ENCODE data around the gene DHRS7C.

The DHRS7C gene

DNA sequence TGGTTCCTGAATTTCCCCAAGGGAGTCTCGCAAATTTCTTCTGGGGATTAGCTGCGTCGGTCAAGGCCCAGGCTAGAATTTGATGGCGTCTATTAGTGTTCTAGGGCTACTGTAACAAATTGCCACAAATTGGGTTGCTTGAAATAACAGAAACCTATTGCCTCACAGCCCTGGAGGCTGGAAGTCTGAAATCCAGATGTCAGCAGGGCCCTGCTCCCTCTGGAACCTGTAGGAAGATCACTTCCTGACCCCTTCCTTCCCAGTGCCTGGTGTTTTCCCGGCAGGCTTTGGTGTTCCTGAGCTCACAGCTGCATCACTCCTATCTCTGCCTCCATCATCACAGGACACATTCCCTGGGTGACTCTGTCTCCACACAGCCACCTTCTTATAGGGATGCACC is 24.4 kb downstream of the DHRS7C start:
- DNase-seq (ENCODE audit: low read depth, low spot score), result no peak
- no peaks in the 10 kb centered on the region for H3K27me3 ChIP-seq (ENCODE audit: insufficient read depth, insufficient read length)
- peaks cover 3% of the 10 kb centered on the region for H3K4me1 ChIP-seq (ENCODE audit: insufficient read depth, insufficient read length)
- TF ChIP-seq YY1 (IDR thresholded peaks at IDR 0.05; ENCODE audit: insufficient read depth, insufficient read length) (no peak), ZNF274 (IDR thresholded peaks at IDR 0.05; ENCODE audit: low read depth, low read length) (no peak), SUZ12 (IDR thresholded peaks at IDR 0.05; ENCODE audit: extremely low read depth, insufficient read depth, insufficient read length) (no peak)
- H3K9ac ChIP-seq (ENCODE audit: insufficient read length, low read depth), result no peak overlapping the region
- no peaks in the 10 kb centered on the region for H3K36me3 ChIP-seq (ENCODE audit: insufficient read depth, insufficient read length, low read length)
- H3K4me3 ChIP-seq (ENCODE audit: insufficient read length, low read depth), result no peak overlapping the region
- no peaks in the 10 kb centered on the region for H3K9me3 ChIP-seq (ENCODE audit: insufficient read depth, low read length)

DNA sequence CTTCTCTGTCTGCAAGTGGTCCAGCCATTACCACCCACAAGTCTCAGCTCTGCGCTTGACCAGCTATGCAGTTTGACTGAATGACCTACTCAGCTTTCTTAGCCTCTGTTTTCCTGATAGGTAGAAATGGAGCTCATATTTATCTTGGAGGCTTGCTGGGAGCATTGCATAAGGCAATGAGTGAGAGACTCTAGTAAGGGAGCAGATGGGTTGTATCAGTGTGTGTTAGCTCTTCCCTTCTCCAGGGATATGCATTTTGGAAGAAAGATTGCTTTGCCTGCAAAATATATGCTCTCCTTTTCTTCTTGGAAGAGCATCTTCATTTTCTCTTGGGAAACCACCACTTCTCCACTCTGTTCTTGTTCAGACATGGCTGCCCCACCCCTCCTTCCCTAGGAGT is 26.1 kb downstream of the DHRS7C start:
- H3K27me3 ChIP-seq (ENCODE audit: insufficient read depth, insufficient read length), result no peaks in the 10 kb centered on the region
- TF ChIP-seq YY1 (IDR thresholded peaks at IDR 0.05; ENCODE audit: insufficient read depth, insufficient read length) (no peak), ZNF274 (IDR thresholded peaks at IDR 0.05; ENCODE audit: low read depth, low read length) (no peak), SUZ12 (IDR thresholded peaks at IDR 0.05; ENCODE audit: extremely low read depth, insufficient read depth, insufficient read length) (no peak)

GRCh38 chr17:9763643-9764042 is 27.7 kb downstream of the DHRS7C start:
- DNase-seq (ENCODE audit: low read depth, low spot score), result no peak
- Histone ChIP-seq H3K27me3 (ENCODE audit: insufficient read depth, insufficient read length) (no peaks in the 10 kb centered on the region), H3K4me3 (ENCODE audit: insufficient read length, low read depth) (no peak overlapping the region), H3K9me3 (ENCODE audit: insufficient read depth, low read length) (no peaks in the 10 kb centered on the region), H3K36me3 (ENCODE audit: insufficient read depth, insufficient read length, low read length) (no peaks in the 10 kb centered on the region), H3K9ac (ENCODE audit: insufficient read length, low read depth) (no peak overlapping the region), H3K4me1 (ENCODE audit: insufficient read depth, insufficient read length) (no peaks in the 10 kb centered on the region)
- TF ChIP-seq SUZ12 (IDR thresholded peaks at IDR 0.05; ENCODE audit: extremely low read depth, insufficient read depth, insufficient read length), result no peak
- no peak for TF ChIP-seq YY1 (IDR thresholded peaks at IDR 0.05; ENCODE audit: insufficient read depth, insufficient read length)
- TF ChIP-seq ZNF274 (IDR thresholded peaks at IDR 0.05; ENCODE audit: low read depth, low read length), result no peak

More for the DNA sequence above, 26.1 kb downstream of the DHRS7C start:
- H3K9me3 ChIP-seq (ENCODE audit: insufficient read depth, low read length), result no peaks in the 10 kb centered on the region
- H3K36me3 ChIP-seq (ENCODE audit: insufficient read depth, insufficient read length, low read length), result no peaks in the 10 kb centered on the region
- H3K9ac ChIP-seq (ENCODE audit: insufficient read length, low read depth), result no peak overlapping the region
- H3K4me3 ChIP-seq (ENCODE audit: insufficient read length, low read depth), result no peak overlapping the region
- H3K4me1 ChIP-seq (ENCODE audit: insufficient read depth, insufficient read length), result no peaks in the 10 kb centered on the region
- no peak for DNase-seq (ENCODE audit: low read depth, low spot score)

DNA sequence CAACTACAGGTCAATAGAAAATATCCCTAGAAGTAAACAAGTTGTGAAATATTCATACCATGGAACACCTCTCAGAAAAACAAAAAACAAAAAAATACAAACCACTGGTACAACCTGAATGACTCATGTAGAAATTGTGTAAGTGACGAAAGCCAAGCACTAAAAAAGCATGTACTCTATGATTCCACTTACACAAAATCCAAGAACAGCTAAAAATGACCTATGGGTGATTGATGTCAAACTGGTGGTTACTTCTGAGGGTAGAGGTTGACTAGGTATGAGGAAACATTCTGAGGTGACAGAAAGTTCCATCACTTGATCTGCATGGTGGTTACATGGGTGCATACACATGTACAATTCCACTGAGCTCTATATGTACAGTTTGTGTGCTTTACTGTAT is 31.1 kb downstream of the DHRS7C start:
- Histone ChIP-seq H3K9ac (ENCODE audit: insufficient read length, low read depth) (no peak overlapping the region), H3K36me3 (ENCODE audit: insufficient read depth, insufficient read length, low read length) (no peaks in the 10 kb centered on the region), H3K9me3 (ENCODE audit: insufficient read depth, low read length) (no peaks in the 10 kb centered on the region), H3K27me3 (ENCODE audit: insufficient read depth, insufficient read length) (no peaks in the 10 kb centered on the region), H3K4me3 (ENCODE audit: insufficient read length, low read depth) (no peak overlapping the region), H3K4me1 (ENCODE audit: insufficient read depth, insufficient read length) (no peaks in the 10 kb centered on the region)
- no peak for DNase-seq (ENCODE audit: low read depth, low spot score)
- TF ChIP-seq ZNF274 (IDR thresholded peaks at IDR 0.05; ENCODE audit: low read depth, low read length) (no peak), SUZ12 (IDR thresholded peaks at IDR 0.05; ENCODE audit: extremely low read depth, insufficient read depth, insufficient read length) (no peak), YY1 (IDR thresholded peaks at IDR 0.05; ENCODE audit: insufficient read depth, insufficient read length) (no peak)

- no peak overlapping the region for H3K4me3 ChIP-seq (ENCODE audit: insufficient read length, low read depth)
- H3K27me3 ChIP-seq (ENCODE audit: insufficient read depth, insufficient read length), result no peaks in the 10 kb centered on the region
- no peaks in the 10 kb centered on the region for H3K9me3 ChIP-seq (ENCODE audit: insufficient read depth, low read length)
- no peak for DNase-seq (ENCODE audit: low read depth, low spot score)
- TF ChIP-seq ZNF274 (IDR thresholded peaks at IDR 0.05; ENCODE audit: low read depth, low read length), result no peak
- TF ChIP-seq YY1 (IDR thresholded peaks at IDR 0.05; ENCODE audit: insufficient read depth, insufficient read length), result no peak
- TF ChIP-seq SUZ12 (IDR thresholded peaks at IDR 0.05; ENCODE audit: extremely low read depth, insufficient read depth, insufficient read length), result no peak
- H3K36me3 ChIP-seq (ENCODE audit: insufficient read depth, insufficient read length, low read length), result no peaks in the 10 kb centered on the region
- H3K4me1 ChIP-seq (ENCODE audit: insufficient read depth, insufficient read length), result no peaks in the 10 kb centered on the region
- no peak overlapping the region for H3K9ac ChIP-seq (ENCODE audit: insufficient read length, low read depth)
Measured at GRCh38 chr17:9755083-9755482, 36.3 kb downstream of the DHRS7C start.

DNA sequence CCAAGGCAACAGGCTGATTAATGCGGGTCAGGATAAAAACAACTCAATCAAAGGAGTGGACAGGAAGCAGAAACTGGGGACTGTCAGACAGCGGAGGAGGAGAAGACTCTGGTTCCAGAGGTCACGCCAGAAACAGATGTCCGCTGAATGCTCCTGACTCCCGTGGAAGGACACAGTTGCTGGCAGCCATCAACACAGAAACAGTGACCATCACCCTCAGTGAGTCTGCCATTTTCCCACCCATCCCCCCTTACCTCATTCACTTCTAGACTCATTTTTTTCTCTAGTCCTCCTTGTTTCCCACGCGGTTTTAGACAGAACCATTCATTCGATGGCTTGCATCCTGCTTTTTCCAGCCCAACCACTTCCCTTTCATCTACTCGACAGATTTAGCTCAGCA is 40.9 kb downstream of the DHRS7C start:
- H3K9me3 ChIP-seq (ENCODE audit: insufficient read depth, low read length), result no peaks in the 10 kb centered on the region
- no peak overlapping the region for H3K4me3 ChIP-seq (ENCODE audit: insufficient read length, low read depth)
- no peaks in the 10 kb centered on the region for H3K4me1 ChIP-seq (ENCODE audit: insufficient read depth, insufficient read length)
- H3K36me3 ChIP-seq (ENCODE audit: insufficient read depth, insufficient read length, low read length), result no peaks in the 10 kb centered on the region
- no peak for TF ChIP-seq YY1 (IDR thresholded peaks at IDR 0.05; ENCODE audit: insufficient read depth, insufficient read length)
- no peak for TF ChIP-seq ZNF274 (IDR thresholded peaks at IDR 0.05; ENCODE audit: low read depth, low read length)
- TF ChIP-seq SUZ12 (IDR thresholded peaks at IDR 0.05; ENCODE audit: extremely low read depth, insufficient read depth, insufficient read length), result no peak
- DNase-seq (ENCODE audit: low read depth, low spot score), result no peak
- H3K9ac ChIP-seq (ENCODE audit: insufficient read length, low read depth), result no peak overlapping the region
- no peaks in the 10 kb centered on the region for H3K27me3 ChIP-seq (ENCODE audit: insufficient read depth, insufficient read length)

DNA sequence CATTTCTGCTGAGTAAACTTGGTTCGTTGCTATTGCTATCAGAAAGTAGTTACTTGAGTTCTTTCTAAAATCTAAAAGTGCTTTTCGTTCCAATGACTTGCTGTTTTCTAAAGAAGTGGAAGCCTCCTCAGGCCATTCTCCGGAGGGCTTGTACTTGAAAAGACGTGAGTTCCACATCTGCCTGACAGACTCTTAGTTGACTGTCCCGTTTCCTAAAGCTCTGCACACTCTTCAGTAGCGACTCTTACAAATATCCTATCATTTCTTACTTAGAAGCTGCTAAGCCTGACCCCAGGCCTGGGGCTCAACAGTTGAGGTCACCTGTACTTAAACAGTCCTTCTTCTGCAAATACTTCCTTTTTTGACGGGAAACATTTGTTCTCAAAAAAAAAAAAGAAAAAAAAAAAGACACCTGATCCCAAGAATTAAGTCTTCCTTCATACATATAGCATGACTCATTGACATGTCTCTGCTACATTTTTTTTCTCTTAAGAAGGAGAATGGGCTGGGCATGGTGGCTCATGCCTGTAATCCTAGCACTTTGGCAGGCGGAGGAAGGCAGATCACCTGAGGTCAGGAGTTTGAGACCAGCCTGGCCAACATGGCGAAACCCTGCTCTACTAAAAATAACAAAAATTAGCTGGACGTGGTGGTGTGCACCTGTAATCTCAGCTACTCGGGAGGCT is 61.5 kb downstream of the DHRS7C start:
- peaks cover 14% of the 10 kb centered on the region; the same call in 1 of the 2 replicates for H3K9me3 ChIP-seq (ENCODE audit: insufficient read depth, low read length)
- DNase-seq (ENCODE audit: low read depth, low spot score), result no peak
- TF ChIP-seq ZNF274 (IDR thresholded peaks at IDR 0.05; ENCODE audit: low read depth, low read length) (no peak), SUZ12 (IDR thresholded peaks at IDR 0.05; ENCODE audit: extremely low read depth, insufficient read depth, insufficient read length) (no peak), YY1 (IDR thresholded peaks at IDR 0.05; ENCODE audit: insufficient read depth, insufficient read length) (no peak)
- H3K9ac ChIP-seq (ENCODE audit: insufficient read length, low read depth), result no peak overlapping the region
- no peaks in the 10 kb centered on the region for H3K4me1 ChIP-seq (ENCODE audit: insufficient read depth, insufficient read length)
- H3K27me3 ChIP-seq (ENCODE audit: insufficient read depth, insufficient read length), result no peaks in the 10 kb centered on the region
- peaks cover 2% of the 10 kb centered on the region for H3K36me3 ChIP-seq (ENCODE audit: insufficient read depth, insufficient read length, low read length)
- no peak overlapping the region for H3K4me3 ChIP-seq (ENCODE audit: insufficient read length, low read depth)
